Measurements from ENCODE around the gene MCFD2.
"Not testable (repeated sequence)": the region's sequence is repeated elsewhere in the genome, so short reads cannot be mapped to it uniquely, and the experiment has no call there.

Gene MCFD2

GRCh38 chr2:46936566-46936965 lies 21.0 kb upstream of the MCFD2 start:
- no peak for DNase-seq

GRCh38 chr2:46935071-46935470 lies 19.5 kb upstream of the MCFD2 start:
- no peak for DNase-seq

GRCh38 chr2:46929612-46930011 lies 14.0 kb upstream of the MCFD2 start:
- no peak for DNase-seq

DNA sequence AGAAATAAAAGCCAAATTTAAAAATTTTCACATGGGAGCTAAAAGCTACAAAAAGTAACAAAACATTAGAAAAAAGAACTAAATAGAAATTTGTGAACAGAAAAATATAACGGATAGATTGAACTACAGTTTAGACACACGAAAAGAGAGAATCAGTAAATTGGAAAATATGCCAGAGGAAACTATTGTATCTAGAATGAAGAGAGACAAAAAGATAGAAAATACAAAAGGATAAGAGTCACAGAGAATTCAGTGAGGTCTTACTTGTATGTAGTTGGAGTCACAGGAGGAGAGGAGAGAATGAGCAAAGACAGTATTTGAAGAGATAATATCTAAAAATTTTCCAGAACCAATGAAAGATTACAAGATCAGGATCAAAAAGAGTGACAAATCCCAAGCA lies 11.3 kb upstream of the MCFD2 start:
- no peak for DNase-seq

- no peak for DNase-seq
Observed at GRCh38 chr2:46925474-46926351, 10.1 kb upstream of the MCFD2 start.

DNA sequence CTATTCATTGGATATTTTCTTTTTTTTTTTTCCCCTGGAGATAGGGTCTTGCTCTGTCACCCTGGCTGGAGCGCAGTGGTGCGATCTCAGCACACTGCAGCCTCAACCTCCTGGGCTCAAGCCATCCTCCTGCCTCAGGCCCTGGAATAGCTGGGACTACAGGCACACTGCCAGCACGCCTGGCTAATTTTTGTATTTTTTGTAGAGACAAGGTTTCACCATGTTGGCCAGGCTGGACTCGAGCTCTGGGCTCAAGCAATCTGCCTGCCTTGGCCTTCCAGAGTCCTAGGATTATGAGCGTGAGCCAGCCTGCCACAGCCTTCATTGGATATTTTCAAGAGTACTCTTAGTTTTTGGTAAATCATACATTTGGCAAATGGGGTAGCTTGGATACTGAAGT lies 9.0 kb upstream of the MCFD2 start:
- no peak for DNase-seq

DNA sequence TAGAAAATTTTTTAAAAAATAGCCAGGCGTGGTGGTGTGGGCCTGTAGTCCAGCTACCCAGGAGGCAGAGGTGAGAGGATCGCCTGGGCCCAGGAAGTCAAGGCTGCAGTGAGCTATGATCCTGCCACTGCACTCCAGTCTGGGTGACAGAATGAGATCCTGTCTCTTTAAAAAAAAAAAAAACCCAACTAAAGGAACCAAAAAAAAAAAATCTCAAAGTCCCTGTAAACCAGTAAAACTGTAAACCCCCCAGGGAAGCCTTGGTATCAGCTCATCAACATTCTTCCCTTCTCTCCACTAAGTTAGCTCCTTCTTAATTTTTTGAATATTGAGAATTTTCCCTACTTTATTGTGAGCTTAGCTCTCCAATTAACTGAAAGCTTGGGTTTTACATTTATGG lies 8.4 kb upstream of the MCFD2 start:
- DNase-seq: no peak

DNA sequence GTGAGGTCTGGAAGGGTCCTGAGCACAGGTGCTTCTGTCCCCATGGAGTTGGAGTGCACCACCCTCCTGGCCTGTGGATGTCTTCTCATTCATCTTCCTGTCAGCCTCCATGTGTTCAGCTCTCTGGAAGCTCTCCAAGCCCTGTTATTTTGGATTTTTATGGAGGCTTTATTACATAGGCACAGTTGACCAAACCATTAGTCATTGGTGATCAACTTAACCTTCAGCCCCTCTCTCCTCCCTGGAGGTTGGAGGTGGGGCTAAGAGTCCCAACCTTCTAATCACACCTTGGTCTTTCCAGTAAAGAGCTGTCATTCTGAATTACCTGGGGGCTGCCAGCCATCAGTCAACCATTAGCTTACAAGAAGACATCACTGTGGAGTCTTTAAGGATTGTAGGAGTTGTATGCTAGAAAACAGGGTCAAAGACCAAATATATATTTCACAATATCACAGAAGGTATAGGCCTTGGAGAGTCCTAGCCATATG lies 7.5 kb upstream of the MCFD2 start:
- no peak for DNase-seq

GRCh38 chr2:46922606-46923005 lies 7.0 kb upstream of the MCFD2 start:
- DNase-seq: no peak

- DNase-seq: no peak
Observed at GRCh38 chr2:46921676-46922448, 6.3 kb upstream of the MCFD2 start.

GRCh38 chr2:46917628-46918027 lies 2.0 kb upstream of the MCFD2 start:
- no peak for DNase-seq

- DNase-seq: peak; percentile 79 to 86
Observed at GRCh38 chr2:46915811-46916630, 415 bp upstream of the MCFD2 start.

GRCh38 chr2:46914578-46915230 lies 902 bp downstream of the MCFD2 start:
- DNase-seq: peak in 1 of 2 experiments; percentile 15

GRCh38 chr2:46913471-46914381 lies 1.9 kb downstream of the MCFD2 start:
- DNase-seq: peak; percentile 35 to 51

- no peak for DNase-seq
Observed at GRCh38 chr2:46909771-46910419, 5.7 kb downstream of the MCFD2 start.

DNA sequence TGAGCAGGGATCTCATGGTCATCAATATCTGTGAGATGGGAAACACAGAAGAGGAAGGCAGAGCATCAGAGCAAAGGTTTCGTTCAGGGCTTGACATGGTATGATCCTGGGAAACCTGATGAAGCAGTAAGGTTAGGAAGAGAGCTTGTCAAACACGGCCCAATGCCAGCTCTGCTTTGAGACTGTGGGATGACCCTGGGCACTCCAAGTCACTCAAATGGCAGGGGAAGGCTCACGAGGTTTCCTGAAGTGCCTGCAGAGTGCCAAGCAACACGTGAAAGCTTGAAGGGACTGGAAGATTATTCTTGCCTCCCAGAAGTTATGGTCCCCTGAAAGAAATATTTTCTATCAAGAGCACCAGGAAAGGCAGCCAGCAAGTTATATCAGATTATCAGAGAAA lies 6.5 kb downstream of the MCFD2 start:
- no peak for DNase-seq

- DNase-seq: not testable (repeated sequence)
Observed at GRCh38 chr2:46904908-46905678, 10.5 kb downstream of the MCFD2 start.

DNA sequence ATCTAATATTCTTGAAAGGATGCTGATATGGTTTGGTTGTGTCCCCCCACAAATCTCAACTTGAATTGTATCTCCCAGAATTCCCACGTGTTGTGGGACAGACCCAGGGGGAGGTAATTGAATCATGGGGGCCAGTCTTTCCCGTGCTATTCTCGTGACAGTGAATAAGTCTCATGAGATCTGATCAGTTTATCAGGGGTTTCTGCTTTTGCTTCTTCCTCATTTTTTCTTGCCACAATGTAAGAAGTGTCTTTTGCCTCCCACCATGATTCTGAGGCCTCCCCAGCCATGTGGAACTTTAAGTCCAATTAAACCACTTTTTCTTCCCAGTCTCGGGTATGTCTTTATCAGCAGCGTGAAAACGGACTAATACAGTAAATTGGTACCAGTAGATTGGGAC lies 12.6 kb downstream of the MCFD2 start:
- peak; percentile 57 to 64 for DNase-seq

- no peak for DNase-seq
Observed at GRCh38 chr2:46902465-46902864, 13.1 kb downstream of the MCFD2 start.

- DNase-seq: no peak
Observed at GRCh38 chr2:46901611-46902010, 14.0 kb downstream of the MCFD2 start.
